NCI-H146 (cell line): ENCODE results near the gene RNPEP.
A peak's percentile ranks its signal among the peaks of the same experiment; 100 is the strongest.
"Not testable (repeated sequence)": the region's sequence is repeated elsewhere in the genome, so short reads cannot be mapped to it uniquely, and the experiment has no call there.

Experiments used
- DNase-seq: peaks from one replicate; lab custom pipeline; 2025; lab: John Stamatoyannopoulos, UW

The RNPEP gene

GRCh38 chr1:202036595-202037387 lies 54.3 kb downstream of the RNPEP start:
- DNase-seq = no peak

GRCh38 chr1:202037706-202038296 lies 55.4 kb downstream of the RNPEP start:
- DNase-seq = peak; percentile 23

GRCh38 chr1:202038688-202039346 lies 56.4 kb downstream of the RNPEP start:
- DNase-seq = no peak

- DNase-seq = peak; percentile 4
Observed at GRCh38 chr1:202045705-202046104, 63.3 kb downstream of the RNPEP start.

- DNase-seq = peak; percentile 53
Observed at GRCh38 chr1:202046227-202046626, 63.8 kb downstream of the RNPEP start.

- DNase-seq = peak; percentile 6
Observed at GRCh38 chr1:202046748-202047708, 64.6 kb downstream of the RNPEP start.

- peak; percentile 43 for DNase-seq
Observed at GRCh38 chr1:202047977-202048376, 65.5 kb downstream of the RNPEP start.

GRCh38 chr1:202049129-202049528 lies 66.7 kb downstream of the RNPEP start:
- no peak for DNase-seq

- DNase-seq = no peak
Observed at GRCh38 chr1:202054094-202054493, 71.6 kb downstream of the RNPEP start.

- not testable (repeated sequence) for DNase-seq
Observed at GRCh38 chr1:202054673-202055072, 72.2 kb downstream of the RNPEP start.
